OCI-LY3 (cell line): Measurements from ENCODE around the gene TK1.

Experiments
- H2AFZ ChIP-seq: fragments of 200-600, 300-600 bp; shearing (Covaris generic); 2 replicates; pipeline ENCODE4 v1.6.0; 2014; ENCODE audit warnings: antibody characterized with exemption, low read depth, low read length
- H3K27ac ChIP-seq: fragments of 200-600, 300-600 bp; sonication (generic); 2 replicates; pipeline ENCODE4 v1.5.1; 2014; ENCODE audit warnings: mild to moderate bottlenecking, low read length, moderate library complexity, mixed read lengths
- H3K27me3 ChIP-seq: fragments of 200-600, 300-600 bp; sonication (generic); 2 replicates; pipeline ENCODE4 v1.6.1; 2014; ENCODE audit warnings: low read depth, low read length, mixed read lengths
- H3K36me3 ChIP-seq: fragments of 200-600, 300-600 bp; sonication (generic); replicated peaks from 2 replicates; pipeline ENCODE3; 2014; ENCODE audit warnings: low read depth, low read length, mixed read lengths
- H3K4me1 ChIP-seq: fragments of 300-600, 200-600 bp; sonication (generic); 2 replicates; pipeline ENCODE4 v1.6.1; 2014; ENCODE audit warnings: low read length, mixed read lengths
- H3K4me2 ChIP-seq: fragments of 200-600, 300-600 bp; sonication (generic); 2 replicates; pipeline ENCODE4 v1.6.1; 2014; ENCODE audit warnings: low read length, mixed read lengths
- H3K4me3 ChIP-seq: fragments of 300-600, 200-600 bp; sonication (generic); 2 replicates; pipeline ENCODE4 v1.5.1; 2014; ENCODE audit warnings: antibody characterized with exemption, mild to moderate bottlenecking, low read length, moderate library complexity
- H3K79me2 ChIP-seq: fragments of 300-600, 200-600 bp; shearing (Covaris generic); 2 replicates; pipeline ENCODE4 v1.6.1; 2014; ENCODE audit warnings: mild to moderate bottlenecking, low read length, mixed read lengths
- H3K9ac ChIP-seq: fragments of 300-600, 200-600 bp; shearing (Covaris generic); 2 replicates; pipeline ENCODE4 v1.6.0; 2014; ENCODE audit warnings: mild to moderate bottlenecking, low read length, moderate library complexity
- H3K9me3 ChIP-seq: fragments of 200-600, 300-600 bp; shearing (Covaris generic); 2 replicates; pipeline ENCODE4 v1.6.1; 2014; ENCODE audit warnings: low read length, mixed read lengths; ENCODE audit not compliant: insufficient read depth
- H4K20me1 ChIP-seq: fragments of 200-600, 300-600 bp; sonication (generic); 2 replicates; pipeline ENCODE4 v1.6.1; 2016; ENCODE audit warnings: low read length, mixed read lengths; ENCODE audit not compliant: insufficient read depth
- CTCF ChIP-seq: fragments of 200-600, 300-600 bp; sonication (generic); IDR thresholded peaks from 2 replicates; pipeline ENCODE4 v1.5.1; 2014; ENCODE audit warnings: antibody characterized with exemption, low read length, low read depth
- EZH2phosphoT487 ChIP-seq: fragments of 200-600 bp; shearing (Covaris generic); IDR thresholded peaks from 2 replicates; pipeline ENCODE4 v1.6.1; 2018; ENCODE audit warnings: antibody characterized with exemption, mixed run types, low read depth

Gene TK1

GRCh38 chr17:78180508-78180907, 6.3 kb downstream of the TK1 start:
- Histone ChIP-seq H4K20me1 (0 out of 2 replicates have a peak, but pooled peaks cover 6% of the 10 kb centered on the region), H3K36me3 (peaks cover 64% of the 10 kb centered on the region), H3K9me3 (no peaks in the 10 kb centered on the region), H3K4me2 (no peak overlapping the region), H2AFZ (no peak overlapping the region), H3K4me3 (no peak overlapping the region), H3K27me3 (no peaks in the 10 kb centered on the region), H3K27ac (no peak overlapping the region), H3K79me2 (0 out of 2 replicates have a peak, but pooled peaks cover 5% of the 10 kb centered on the region), H3K9ac (no peak overlapping the region), H3K4me1 (peaks cover 18% of the 10 kb centered on the region)
- TF ChIP-seq EZH2phosphoT487 (no peak), CTCF (no peak)

GRCh38 chr17:78180083-78180482, 6.8 kb downstream of the TK1 start:
- Histone ChIP-seq H3K79me2 (0 out of 2 replicates have a peak, but pooled peaks cover 3% of the 10 kb centered on the region), H3K36me3 (peaks cover 66% of the 10 kb centered on the region), H2AFZ (no peak overlapping the region), H3K27me3 (no peaks in the 10 kb centered on the region), H3K4me3 (no peak overlapping the region), H3K4me2 (no peak overlapping the region), H3K4me1 (peaks cover 21% of the 10 kb centered on the region), H3K9ac (no peak overlapping the region), H3K9me3 (no peaks in the 10 kb centered on the region), H3K27ac (no peak overlapping the region), H4K20me1 (0 out of 2 replicates have a peak, but pooled peaks cover 4% of the 10 kb centered on the region)
- TF ChIP-seq CTCF (no peak), EZH2phosphoT487 (no peak)

- Histone ChIP-seq H4K20me1 (no peaks in the 10 kb centered on the region), H3K4me2 (no peak overlapping the region), H2AFZ (no peak overlapping the region), H3K27ac (no peak overlapping the region), H3K27me3 (no peaks in the 10 kb centered on the region), H3K9ac (no peak overlapping the region), H3K4me3 (no peak overlapping the region), H3K9me3 (no peaks in the 10 kb centered on the region), H3K36me3 (peaks cover 63% of the 10 kb centered on the region), H3K4me1 (peaks cover 28% of the 10 kb centered on the region), H3K79me2 (no peaks in the 10 kb centered on the region)
- TF ChIP-seq EZH2phosphoT487 (no peak), CTCF (no peak)
Observed at GRCh38 chr17:78179372-78179771, 7.5 kb downstream of the TK1 start.

- TF ChIP-seq CTCF (peak; percentile 88), EZH2phosphoT487 (no peak)
- H2AFZ ChIP-seq = no peak overlapping the region
- peak overlapping the region; percentile 96 for H3K27ac ChIP-seq
- peaks cover 62% of the 10 kb centered on the region for H3K36me3 ChIP-seq
- no peaks in the 10 kb centered on the region for H3K9me3 ChIP-seq
- peaks cover 4% of the 10 kb centered on the region; the same call in 1 of the 2 replicates for H4K20me1 ChIP-seq
- peak overlapping the region; percentile 24 for H3K4me2 ChIP-seq
- peak overlapping the region; percentile 9; the same call in 1 of the 2 replicates for H3K9ac ChIP-seq
- H3K27me3 ChIP-seq = no peaks in the 10 kb centered on the region
- H3K79me2 ChIP-seq = peaks cover 16% of the 10 kb centered on the region
- H3K4me1 ChIP-seq = peaks cover 56% of the 10 kb centered on the region
- H3K4me3 ChIP-seq = no peak overlapping the region
Observed at GRCh38 chr17:78176548-78177025, 10.3 kb downstream of the TK1 start.
